GM19351 (cell line): ENCODE results near the gene PTAFR.

Experiments
- ATAC-seq: cut with Tn5 transposase; IDR thresholded peaks from one replicate; pipeline ENCODE4 v1.9.1; 2021; ENCODE audit warnings: mild to moderate bottlenecking, moderate library complexity; ENCODE audit not compliant: unreplicated experiment

Gene PTAFR

GRCh38 chr1:28176492-28177470 lies at the start of gene PTAFR:
Gene PTAFR, minus strand, starts transcription at chr1:28176690. Its CDS starts 25,669 bp downstream, at chr1:28151021.
- ATAC-seq, result peak; percentile 53

DNA sequence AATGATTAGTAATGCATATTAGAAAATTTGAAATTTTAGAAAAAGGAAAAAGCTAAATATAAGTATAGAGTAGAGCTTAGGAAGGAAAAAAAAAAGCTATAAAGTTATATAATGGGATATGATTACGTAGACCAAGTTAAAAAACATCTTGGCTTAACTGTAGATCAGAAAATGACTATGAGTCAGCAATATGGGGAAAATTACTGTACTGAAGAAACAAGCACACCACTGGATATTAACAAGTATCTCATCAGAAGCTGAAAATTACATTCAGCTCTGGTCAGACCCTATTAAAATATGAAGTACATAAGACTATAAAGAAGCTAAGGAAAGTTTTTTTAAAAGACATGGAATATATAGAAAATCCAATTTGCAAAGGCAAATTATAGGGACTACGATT lies 36.8 kb upstream of the PTAFR start:
- no peak for ATAC-seq

GRCh38 chr1:28209700-28210099 lies 33.2 kb upstream of the PTAFR start:
- ATAC-seq, result no peak

DNA sequence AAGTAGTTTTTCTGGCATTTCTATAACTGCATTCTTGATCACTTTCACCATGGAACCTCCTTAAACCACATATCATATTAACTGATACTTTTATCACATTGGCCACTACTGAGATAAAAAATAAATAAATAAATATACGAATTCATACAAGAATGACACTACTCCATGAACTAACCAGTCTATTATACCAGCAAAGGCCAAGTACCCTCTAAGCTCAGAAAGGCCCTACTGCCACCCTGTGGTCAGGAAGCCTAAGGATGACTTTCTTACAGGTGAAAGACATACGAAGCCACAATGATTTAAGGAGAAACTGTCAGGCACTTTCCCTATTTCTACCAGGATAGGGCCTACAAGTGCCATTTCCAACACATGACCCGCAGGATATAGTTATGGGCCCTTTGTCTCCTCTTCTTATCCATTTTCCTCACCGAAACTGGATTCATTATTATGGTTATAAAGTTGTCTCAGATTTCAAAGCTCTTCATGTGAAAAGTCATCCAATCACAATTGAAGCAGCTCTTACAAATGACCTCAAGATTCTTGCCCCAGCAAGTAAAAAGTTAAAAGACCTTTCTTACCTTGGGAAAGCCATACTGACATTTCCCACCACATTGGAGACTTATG lies 32.4 kb upstream of the PTAFR start:
- ATAC-seq, result no peak

DNA sequence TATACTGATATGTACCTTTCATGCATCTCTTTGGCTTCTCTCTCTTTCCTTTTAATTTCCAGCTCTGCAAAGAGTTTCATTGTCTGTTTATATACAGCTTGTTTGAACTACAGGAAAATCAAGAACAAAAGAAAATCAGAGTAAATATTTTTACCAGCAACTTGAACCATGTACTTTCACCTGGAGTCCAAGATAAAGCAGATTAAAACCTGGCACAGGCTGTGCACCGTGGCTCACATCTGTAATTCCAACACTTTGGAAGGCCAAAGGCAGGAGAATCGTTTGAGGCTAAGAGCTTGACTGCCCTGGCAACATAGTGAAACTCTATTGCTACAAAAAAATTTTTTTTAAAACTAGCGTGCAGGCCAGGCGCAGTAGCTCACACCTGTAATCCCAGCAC lies 28.8 kb upstream of the PTAFR start:
- ATAC-seq, result no peak

- no peak for ATAC-seq
Observed at GRCh38 chr1:28200234-28200873, 23.9 kb upstream of the PTAFR start.

DNA sequence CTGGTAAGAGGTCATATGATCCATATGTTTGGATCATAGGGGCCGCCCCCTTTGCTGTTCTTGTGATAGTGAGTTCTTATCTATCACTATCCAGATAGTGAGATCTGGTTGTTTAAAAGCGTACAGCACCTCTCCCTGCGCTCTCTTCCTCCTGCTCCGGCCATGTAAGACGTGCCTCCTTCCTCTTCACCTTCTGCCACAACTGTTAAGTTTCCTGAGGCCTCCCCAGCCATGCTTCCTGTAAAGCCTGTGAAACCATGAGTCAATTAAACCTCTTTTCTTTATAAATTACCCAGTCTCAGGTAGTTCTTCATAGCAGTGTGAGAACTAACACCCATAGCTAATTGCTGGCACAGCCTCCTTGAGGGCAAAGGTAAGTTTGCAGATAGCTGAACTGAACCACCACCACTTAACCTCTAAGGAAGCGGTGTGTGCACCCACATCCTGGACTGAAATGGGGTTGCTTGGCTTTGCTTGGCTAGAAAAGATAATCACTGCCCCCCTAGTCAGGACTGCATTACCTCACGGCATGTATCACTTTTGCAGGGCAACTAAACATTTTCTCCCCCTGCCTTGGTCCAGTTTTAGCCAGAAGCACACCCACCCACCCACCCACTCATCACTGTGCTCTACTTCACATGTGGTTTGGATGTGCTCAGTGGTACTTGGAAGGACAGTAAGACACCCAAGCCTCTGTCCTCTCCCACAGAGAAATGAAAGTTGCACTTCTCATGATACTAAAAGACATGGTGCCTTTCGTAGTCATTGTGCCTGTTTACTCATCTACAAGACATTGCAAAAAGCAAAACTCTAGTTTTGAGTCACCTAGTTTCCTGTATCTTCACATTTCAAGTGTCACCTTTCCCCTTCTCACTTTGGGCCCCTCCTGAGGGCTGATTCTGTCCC lies 23.1 kb upstream of the PTAFR start:
- peak; percentile 82 for ATAC-seq

DNA sequence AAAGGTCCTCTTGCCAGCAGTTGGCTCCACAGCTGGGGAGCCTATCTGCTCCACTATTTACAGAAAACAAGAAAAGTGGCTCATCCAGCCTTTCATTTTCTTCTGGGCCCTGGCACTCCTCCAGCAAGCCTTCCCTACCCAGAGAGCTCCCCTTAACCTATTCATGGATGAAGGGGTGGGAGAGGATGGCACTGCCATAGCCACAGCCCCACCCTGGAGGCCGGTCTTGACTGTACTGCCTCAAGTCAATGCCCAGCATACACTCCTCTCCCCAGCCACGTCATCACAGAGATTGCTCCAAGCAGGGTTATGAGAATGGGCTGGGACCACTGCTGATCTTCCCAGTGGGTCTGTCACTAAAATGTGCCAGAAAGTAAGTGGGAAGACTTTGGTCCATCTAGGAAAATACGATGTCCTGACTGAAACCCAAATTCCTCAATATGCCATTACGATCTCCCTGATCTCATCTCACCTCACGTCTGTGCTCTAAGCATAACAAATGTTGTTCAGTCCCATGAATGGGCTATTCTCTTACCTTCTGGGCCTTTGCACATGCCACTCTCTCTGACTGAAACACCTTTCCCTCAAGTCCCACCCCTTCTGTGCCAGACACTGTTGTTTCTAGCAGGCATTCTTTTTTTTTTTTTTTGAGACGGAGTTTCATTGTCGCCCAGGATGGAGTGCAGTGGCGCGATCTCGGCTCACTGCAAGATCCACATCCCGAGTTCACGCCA lies 21.4 kb upstream of the PTAFR start:
- no peak for ATAC-seq

GRCh38 chr1:28196330-28196729 lies 19.8 kb upstream of the PTAFR start:
- no peak for ATAC-seq

DNA sequence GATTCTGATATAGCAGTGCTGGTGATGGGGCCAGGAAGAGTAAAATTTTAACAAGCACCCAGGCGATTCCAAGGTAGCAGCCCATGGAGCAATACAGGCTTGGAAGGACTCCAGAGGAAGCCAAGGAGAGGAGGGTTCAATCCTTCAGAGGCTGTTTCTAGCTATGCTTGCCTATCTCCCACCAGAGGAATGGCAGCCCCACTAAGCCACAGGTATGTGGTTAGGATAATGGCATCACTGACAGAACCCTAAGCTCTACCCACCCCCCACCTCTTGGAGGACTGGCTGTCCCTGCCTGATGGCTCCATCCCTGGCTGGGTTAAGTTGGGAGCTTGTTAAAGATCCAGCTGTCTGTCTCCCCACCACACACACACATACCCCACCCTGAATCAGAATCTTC lies 19.3 kb upstream of the PTAFR start:
- no peak for ATAC-seq

GRCh38 chr1:28194326-28195035 lies 18.0 kb upstream of the PTAFR start:
- ATAC-seq, result no peak

GRCh38 chr1:28193701-28194161 lies 17.2 kb upstream of the PTAFR start:
- no peak for ATAC-seq

GRCh38 chr1:28190996-28191645 lies 14.6 kb upstream of the PTAFR start:
- ATAC-seq, result no peak

GRCh38 chr1:28190337-28190979 lies 14.0 kb upstream of the PTAFR start:
- no peak for ATAC-seq

GRCh38 chr1:28185071-28185470 lies 8.6 kb upstream of the PTAFR start:
- no peak for ATAC-seq

DNA sequence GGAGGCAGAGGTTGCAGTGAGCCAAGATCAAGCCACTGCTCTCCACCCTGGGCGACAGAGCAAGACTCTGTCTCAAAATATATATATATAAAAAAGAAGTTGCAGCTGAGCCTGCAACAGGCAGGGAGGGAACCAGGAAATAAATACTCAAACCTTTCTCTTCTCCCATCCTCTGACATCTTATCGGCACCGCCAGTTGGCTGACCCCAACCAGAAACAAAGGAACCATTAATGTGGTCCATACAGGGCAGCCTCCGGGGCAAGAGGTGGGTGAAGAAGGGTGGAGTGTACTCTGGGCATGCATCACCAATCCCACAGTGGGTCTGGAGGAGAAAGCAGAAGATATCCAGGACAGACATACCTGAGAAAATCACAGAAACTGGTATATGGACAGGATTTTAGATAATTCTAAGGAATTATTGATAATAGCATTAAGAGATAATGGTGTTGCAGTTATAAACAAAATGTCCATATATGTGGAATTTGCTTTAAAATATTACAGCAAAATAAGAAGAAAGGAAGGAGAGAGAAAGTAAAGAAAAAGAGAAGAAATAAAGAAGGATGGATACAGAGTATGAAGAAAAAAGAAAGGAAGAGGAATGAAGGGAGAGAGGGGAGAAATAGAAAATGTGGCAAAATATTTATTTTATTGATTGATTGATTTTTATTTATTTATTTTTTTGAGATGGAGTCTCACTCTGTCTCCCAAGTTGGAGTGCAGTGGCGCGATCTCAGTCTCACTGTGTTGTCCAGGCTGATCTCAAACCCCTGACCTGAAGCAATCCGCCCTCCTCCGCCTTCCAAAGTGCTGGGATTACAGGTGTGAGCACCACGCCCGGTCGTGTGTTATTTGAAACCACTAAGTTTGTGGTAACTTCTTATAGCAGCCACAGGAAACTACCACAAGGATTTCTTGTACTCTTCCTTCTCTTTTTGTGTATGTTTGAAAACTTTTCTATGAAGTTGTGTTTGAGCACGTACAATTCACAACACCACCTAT lies 4.1 kb upstream of the PTAFR start:
- ATAC-seq, result no peak
